ENCODE results near the gene MAPKAP1. TPM values are rescaled to one million over a fixed set of nuclear protein-coding genes. Genes with fewer than 3 reads are reported as not detected.

Gene MAPKAP1
- total and polyA plus RNA-seq, 4 donors: 44.5 to 64.0 (median 62.6) TPM

DNA sequence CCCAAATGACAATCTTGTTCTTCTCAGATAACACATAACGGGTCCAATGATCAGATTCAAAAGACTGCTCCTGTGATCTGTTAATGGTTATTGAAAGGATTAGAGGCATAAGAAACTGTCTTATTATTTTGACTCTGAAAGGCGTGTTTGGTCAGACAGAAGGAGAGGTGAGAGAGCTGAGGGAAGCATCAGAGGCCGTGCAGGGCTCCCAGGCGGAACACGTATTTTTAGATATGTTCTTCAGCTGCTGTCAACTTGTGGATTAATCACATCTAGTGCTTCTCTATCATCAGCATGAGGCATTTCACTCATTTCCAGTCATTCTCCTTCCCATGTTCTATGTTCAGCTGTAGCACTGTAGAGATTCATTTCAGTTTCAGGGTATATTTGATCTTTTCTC lies 199.8 kb downstream of the MAPKAP1 start:
- Histone ChIP-seq H3K36me3 (ENCODE audit: control insufficient read depth, insufficient read depth, low read length) (peaks cover 3% of the 10 kb centered on the region), H3K4me3 (ENCODE audit: low read depth, low read length) (no peak overlapping the region), H3K4me1 (ENCODE audit: control insufficient read depth, insufficient read depth, low read length) (no peaks in the 10 kb centered on the region), H3K27ac (ENCODE audit: low read depth, low read length) (no peak overlapping the region), H3K9me3 (ENCODE audit: control insufficient read depth, insufficient read depth, low read length) (no peaks in the 10 kb centered on the region), H3K27me3 (ENCODE audit: control insufficient read depth, insufficient read depth, low read length) (no peaks in the 10 kb centered on the region)
- 83% methylated on average over 1 of the region's 5 CpGs for WGBS (ENCODE audit: insufficient coverage)
- no peak for DNase-seq (ENCODE audit: low read depth in 4 of 6, low spot score in 6 of 6)

GRCh38 chr9:125505988-125506438 lies 201.0 kb downstream of the MAPKAP1 start:
- WGBS (ENCODE audit: insufficient coverage): 78% methylated on average over 8 of the region's 14 CpGs
- DNase-seq (ENCODE audit: low read depth in 4 of 6, low spot score in 6 of 6): peak in 1 of 6 donors; percentile 30
- Histone ChIP-seq H3K36me3 (ENCODE audit: control insufficient read depth, insufficient read depth, low read length) (peaks cover 3% of the 10 kb centered on the region), H3K4me1 (ENCODE audit: control insufficient read depth, insufficient read depth, low read length) (no peaks in the 10 kb centered on the region), H3K9me3 (ENCODE audit: control insufficient read depth, insufficient read depth, low read length) (no peaks in the 10 kb centered on the region), H3K4me3 (ENCODE audit: low read depth, low read length) (no peak overlapping the region), H3K27me3 (ENCODE audit: control insufficient read depth, insufficient read depth, low read length) (no peaks in the 10 kb centered on the region), H3K27ac (ENCODE audit: low read depth, low read length) (no peak overlapping the region)

- no CpG with 5 or more reads among the region's 1 CpG for WGBS (ENCODE audit: insufficient coverage)
- Histone ChIP-seq H3K27me3 (ENCODE audit: control insufficient read depth, insufficient read depth, low read length) (no peaks in the 10 kb centered on the region), H3K9me3 (ENCODE audit: control insufficient read depth, insufficient read depth, low read length) (no peaks in the 10 kb centered on the region), H3K27ac (ENCODE audit: low read depth, low read length) (no peak overlapping the region), H3K4me3 (ENCODE audit: low read depth, low read length) (no peak overlapping the region), H3K36me3 (ENCODE audit: control insufficient read depth, insufficient read depth, low read length) (peaks cover 3% of the 10 kb centered on the region), H3K4me1 (ENCODE audit: control insufficient read depth, insufficient read depth, low read length) (no peaks in the 10 kb centered on the region)
- DNase-seq (ENCODE audit: low read depth in 4 of 6, low spot score in 6 of 6): no peak
Measured at GRCh38 chr9:125504616-125505015, 202.4 kb downstream of the MAPKAP1 start.

DNA sequence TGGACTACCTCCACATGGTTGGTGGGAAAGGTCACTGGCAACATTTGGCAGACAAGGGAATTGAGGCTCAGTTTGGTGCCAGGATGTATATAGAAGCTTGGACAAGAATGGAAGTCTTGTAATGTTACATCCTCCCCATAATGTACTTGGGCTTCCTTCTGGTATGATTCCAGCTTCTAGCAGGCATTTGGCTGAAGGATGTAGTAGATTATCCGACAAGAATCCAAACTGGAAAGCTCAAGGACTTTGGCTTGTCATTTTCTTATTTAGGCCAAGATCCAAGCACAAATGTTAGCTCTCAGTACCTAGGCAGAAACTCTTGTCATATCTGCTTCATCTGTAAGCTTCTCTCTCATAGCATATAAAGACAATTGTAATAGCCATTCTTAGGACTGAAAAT lies 209.1 kb downstream of the MAPKAP1 start:
- peak in 1 of 6 donors; percentile 79 for DNase-seq (ENCODE audit: low read depth in 4 of 6, low spot score in 6 of 6)
- peaks cover 8% of the 10 kb centered on the region for H3K4me1 ChIP-seq (ENCODE audit: control insufficient read depth, insufficient read depth, low read length)
- H3K27me3 ChIP-seq (ENCODE audit: control insufficient read depth, insufficient read depth, low read length): no peaks in the 10 kb centered on the region
- H3K9me3 ChIP-seq (ENCODE audit: control insufficient read depth, insufficient read depth, low read length): no peaks in the 10 kb centered on the region
- no CpG with 5 or more reads among the region's 1 CpG for WGBS (ENCODE audit: insufficient coverage)
- no peak overlapping the region for H3K4me3 ChIP-seq (ENCODE audit: low read depth, low read length)
- H3K36me3 ChIP-seq (ENCODE audit: control insufficient read depth, insufficient read depth, low read length): no peaks in the 10 kb centered on the region
- H3K27ac ChIP-seq (ENCODE audit: low read depth, low read length): no peak overlapping the region

GRCh38 chr9:125497478-125497877 lies 209.5 kb downstream of the MAPKAP1 start:
- H3K4me3 ChIP-seq (ENCODE audit: low read depth, low read length): no peak overlapping the region
- H3K36me3 ChIP-seq (ENCODE audit: control insufficient read depth, insufficient read depth, low read length): no peaks in the 10 kb centered on the region
- no peak overlapping the region for H3K27ac ChIP-seq (ENCODE audit: low read depth, low read length)
- DNase-seq (ENCODE audit: low read depth in 4 of 6, low spot score in 6 of 6): no peak
- H3K9me3 ChIP-seq (ENCODE audit: control insufficient read depth, insufficient read depth, low read length): no peaks in the 10 kb centered on the region
- no peaks in the 10 kb centered on the region for H3K27me3 ChIP-seq (ENCODE audit: control insufficient read depth, insufficient read depth, low read length)
- peaks cover 8% of the 10 kb centered on the region for H3K4me1 ChIP-seq (ENCODE audit: control insufficient read depth, insufficient read depth, low read length)

GRCh38 chr9:125496313-125496834 lies 210.6 kb downstream of the MAPKAP1 start:
- Histone ChIP-seq H3K36me3 (ENCODE audit: control insufficient read depth, insufficient read depth, low read length) (no peaks in the 10 kb centered on the region), H3K9me3 (ENCODE audit: control insufficient read depth, insufficient read depth, low read length) (no peaks in the 10 kb centered on the region), H3K4me3 (ENCODE audit: low read depth, low read length) (no peak overlapping the region), H3K27ac (ENCODE audit: low read depth, low read length) (no peak overlapping the region), H3K4me1 (ENCODE audit: control insufficient read depth, insufficient read depth, low read length) (peaks cover 8% of the 10 kb centered on the region), H3K27me3 (ENCODE audit: control insufficient read depth, insufficient read depth, low read length) (no peaks in the 10 kb centered on the region)
- peak in 1 of 6 donors; percentile 55 for DNase-seq (ENCODE audit: low read depth in 4 of 6, low spot score in 6 of 6)
- WGBS (ENCODE audit: insufficient coverage): 20% methylated on average over 2 of the region's 7 CpGs

GRCh38 chr9:125495172-125496119 lies 211.6 kb downstream of the MAPKAP1 start:
- H3K27ac ChIP-seq (ENCODE audit: low read depth, low read length): no peak overlapping the region
- 76% methylated on average over 4 of the region's 8 CpGs for WGBS (ENCODE audit: insufficient coverage)
- peaks cover 8% of the 10 kb centered on the region for H3K4me1 ChIP-seq (ENCODE audit: control insufficient read depth, insufficient read depth, low read length)
- no peaks in the 10 kb centered on the region for H3K27me3 ChIP-seq (ENCODE audit: control insufficient read depth, insufficient read depth, low read length)
- H3K9me3 ChIP-seq (ENCODE audit: control insufficient read depth, insufficient read depth, low read length): no peaks in the 10 kb centered on the region
- H3K4me3 ChIP-seq (ENCODE audit: low read depth, low read length): no peak overlapping the region
- peak in 1 of 6 donors; percentile 61 for DNase-seq (ENCODE audit: low read depth in 4 of 6, low spot score in 6 of 6)
- no peaks in the 10 kb centered on the region for H3K36me3 ChIP-seq (ENCODE audit: control insufficient read depth, insufficient read depth, low read length)

DNA sequence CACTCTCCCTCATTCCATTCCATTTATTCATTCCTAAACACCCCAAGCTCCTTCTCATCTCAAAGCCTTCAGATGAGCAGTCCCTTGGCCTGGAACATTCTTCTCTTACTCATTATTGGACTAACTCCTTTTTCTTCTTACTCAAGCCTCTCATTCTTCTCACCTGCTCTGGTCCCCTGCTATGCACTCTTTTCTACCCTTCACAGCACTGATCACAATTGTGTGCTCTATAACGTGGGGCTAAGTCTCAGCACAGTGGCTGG lies 212.4 kb downstream of the MAPKAP1 start:
- no peaks in the 10 kb centered on the region for H3K27me3 ChIP-seq (ENCODE audit: control insufficient read depth, insufficient read depth, low read length)
- H3K27ac ChIP-seq (ENCODE audit: low read depth, low read length): no peak overlapping the region
- no peak for DNase-seq (ENCODE audit: low read depth in 4 of 6, low spot score in 6 of 6)
- WGBS (ENCODE audit: insufficient coverage): 67% methylated on average over 1 of the region's 1 CpG
- H3K4me3 ChIP-seq (ENCODE audit: low read depth, low read length): no peak overlapping the region
- no peaks in the 10 kb centered on the region for H3K9me3 ChIP-seq (ENCODE audit: control insufficient read depth, insufficient read depth, low read length)
- no peaks in the 10 kb centered on the region for H3K36me3 ChIP-seq (ENCODE audit: control insufficient read depth, insufficient read depth, low read length)
- H3K4me1 ChIP-seq (ENCODE audit: control insufficient read depth, insufficient read depth, low read length): peaks cover 8% of the 10 kb centered on the region

DNA sequence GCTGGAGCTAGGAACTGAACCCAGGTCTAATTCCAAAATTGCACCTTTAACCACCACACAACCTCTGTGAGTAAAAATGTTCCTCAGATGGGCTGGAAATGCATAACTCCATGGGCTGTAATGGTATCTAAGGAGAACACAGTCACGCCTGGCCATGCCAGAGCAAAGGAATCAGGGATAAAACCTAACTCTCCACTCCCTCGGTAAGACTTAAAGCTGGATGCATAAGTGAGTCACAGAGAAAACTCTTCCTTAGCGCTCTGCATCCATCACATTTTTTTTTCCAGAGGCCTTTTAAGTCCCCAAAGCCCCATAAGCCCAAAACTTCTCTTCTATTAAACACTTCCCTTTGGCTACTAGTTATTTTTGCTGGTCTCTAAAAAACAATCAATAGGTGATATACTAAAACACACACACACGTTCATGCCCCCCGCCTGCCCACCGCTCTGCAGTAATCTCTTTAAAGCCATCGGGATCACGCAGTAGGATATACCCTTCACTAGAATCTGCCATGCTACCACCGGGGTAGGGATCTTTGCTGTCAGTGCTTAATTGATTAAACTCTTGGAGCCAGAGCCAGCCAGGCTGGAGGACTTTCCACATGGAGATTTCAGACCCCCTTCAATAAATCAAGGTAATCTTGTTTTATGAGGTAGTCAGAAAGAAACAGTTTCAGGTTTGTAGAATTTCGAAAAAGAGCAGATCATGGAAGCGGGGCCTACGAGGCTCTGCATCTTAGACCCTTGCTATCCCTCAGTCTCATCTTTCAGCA lies 212.9 kb downstream of the MAPKAP1 start:
- Histone ChIP-seq H3K27me3 (ENCODE audit: control insufficient read depth, insufficient read depth, low read length) (no peaks in the 10 kb centered on the region), H3K4me3 (ENCODE audit: low read depth, low read length) (no peak overlapping the region), H3K9me3 (ENCODE audit: control insufficient read depth, insufficient read depth, low read length) (no peaks in the 10 kb centered on the region), H3K4me1 (ENCODE audit: control insufficient read depth, insufficient read depth, low read length) (peaks cover 8% of the 10 kb centered on the region), H3K36me3 (ENCODE audit: control insufficient read depth, insufficient read depth, low read length) (no peaks in the 10 kb centered on the region), H3K27ac (ENCODE audit: low read depth, low read length) (no peak overlapping the region)
- WGBS (ENCODE audit: insufficient coverage): 97% methylated on average over 7 of the region's 12 CpGs
- no peak for DNase-seq (ENCODE audit: low read depth in 4 of 6, low spot score in 6 of 6)

Data from spinal cord (tissue), 10 donors.